Measurements from ENCODE around the gene MYO5A. TPM values are rescaled to one million over a fixed set of nuclear protein-coding genes. Genes with fewer than 3 reads are reported as not detected.

Gene MYO5A
- total RNA-seq, 1 experiment from 2014 or later = 29.2 TPM

GRCh38 chr15:52556524-52557273, 28.0 kb upstream of the MYO5A start (continued):
- TF ChIP-seq NR3C1 (CRISPR knock-in tag; conservative IDR thresholded peaks at IDR 0.05; ENCODE audit: low read depth) (no peak), RORB (CRISPR knock-in tag; IDR thresholded peaks at IDR 0.05) (no peak)

- CTCF ChIA-PET = interaction anchor here (0.7 kb wide), 2 partner anchors 111 to 189 kb away, joined by 3 read pairs; no protein-coding TSS in a partner anchor
- POLR2A ChIA-PET = no interaction called here
- Mint-ChIP-seq H3K4me1 (no peaks in the 10 kb centered on the region), H3K27me3 (ENCODE audit: low read depth) (no peaks in the 10 kb centered on the region), H3K9me3 (no peaks in the 10 kb centered on the region), H3K27ac (no peak overlapping the region), H3K36me3 (peaks cover 61% of the 10 kb centered on the region), H3K4me3 (no peak overlapping the region)
- no peak for DNase-seq (ENCODE audit: low spot score)
- TF ChIP-seq GTF2I (CRISPR knock-in tag; conservative IDR thresholded peaks at IDR 0.05) = no peak
- TF ChIP-seq GABPB1 (CRISPR knock-in tag; IDR thresholded peaks at IDR 0.05) = no peak
- no peak for TF ChIP-seq STAT6 (CRISPR knock-in tag; conservative IDR thresholded peaks at IDR 0.05; ENCODE audit: low read depth)
- TF ChIP-seq SMAD3 (CRISPR knock-in tag; IDR thresholded peaks at IDR 0.05; ENCODE audit: borderline replicate concordance) = no peak
- TF ChIP-seq, protein P1, sequence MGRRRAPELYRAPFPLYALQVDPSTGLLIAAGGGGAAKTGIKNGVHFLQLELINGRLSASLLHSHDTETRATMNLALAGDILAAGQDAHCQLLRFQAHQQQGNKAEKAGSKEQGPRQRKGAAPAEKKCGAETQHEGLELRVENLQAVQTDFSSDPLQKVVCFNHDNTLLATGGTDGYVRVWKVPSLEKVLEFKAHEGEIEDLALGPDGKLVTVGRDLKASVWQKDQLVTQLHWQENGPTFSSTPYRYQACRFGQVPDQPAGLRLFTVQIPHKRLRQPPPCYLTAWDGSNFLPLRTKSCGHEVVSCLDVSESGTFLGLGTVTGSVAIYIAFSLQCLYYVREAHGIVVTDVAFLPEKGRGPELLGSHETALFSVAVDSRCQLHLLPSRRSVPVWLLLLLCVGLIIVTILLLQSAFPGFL (CRISPR knock-in tag; IDR thresholded peaks at IDR 0.05; ENCODE audit: borderline replicate concordance) = no peak
- TF ChIP-seq NFATC4 (CRISPR knock-in tag; IDR thresholded peaks at IDR 0.05) = no peak
- TF ChIP-seq, protein P2, sequence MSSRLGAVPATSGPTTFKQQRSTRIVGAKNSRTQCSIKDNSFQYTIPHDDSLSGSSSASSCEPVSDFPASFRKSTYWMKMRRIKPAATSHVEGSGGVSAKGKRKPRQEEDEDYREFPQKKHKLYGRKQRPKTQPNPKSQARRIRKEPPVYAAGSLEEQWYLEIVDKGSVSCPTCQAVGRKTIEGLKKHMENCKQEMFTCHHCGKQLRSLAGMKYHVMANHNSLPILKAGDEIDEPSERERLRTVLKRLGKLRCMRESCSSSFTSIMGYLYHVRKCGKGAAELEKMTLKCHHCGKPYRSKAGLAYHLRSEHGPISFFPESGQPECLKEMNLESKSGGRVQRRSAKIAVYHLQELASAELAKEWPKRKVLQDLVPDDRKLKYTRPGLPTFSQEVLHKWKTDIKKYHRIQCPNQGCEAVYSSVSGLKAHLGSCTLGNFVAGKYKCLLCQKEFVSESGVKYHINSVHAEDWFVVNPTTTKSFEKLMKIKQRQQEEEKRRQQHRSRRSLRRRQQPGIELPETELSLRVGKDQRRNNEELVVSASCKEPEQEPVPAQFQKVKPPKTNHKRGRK (CRISPR knock-in tag; IDR thresholded peaks at IDR 0.05; ENCODE audit: borderline replicate concordance) = no peak
- no peak for TF ChIP-seq MLX (CRISPR knock-in tag; IDR thresholded peaks at IDR 0.05)
- no peak for TF ChIP-seq IRF2 (CRISPR knock-in tag; IDR thresholded peaks at IDR 0.05; ENCODE audit: borderline replicate concordance, low read depth)
- TF ChIP-seq, protein P3, sequence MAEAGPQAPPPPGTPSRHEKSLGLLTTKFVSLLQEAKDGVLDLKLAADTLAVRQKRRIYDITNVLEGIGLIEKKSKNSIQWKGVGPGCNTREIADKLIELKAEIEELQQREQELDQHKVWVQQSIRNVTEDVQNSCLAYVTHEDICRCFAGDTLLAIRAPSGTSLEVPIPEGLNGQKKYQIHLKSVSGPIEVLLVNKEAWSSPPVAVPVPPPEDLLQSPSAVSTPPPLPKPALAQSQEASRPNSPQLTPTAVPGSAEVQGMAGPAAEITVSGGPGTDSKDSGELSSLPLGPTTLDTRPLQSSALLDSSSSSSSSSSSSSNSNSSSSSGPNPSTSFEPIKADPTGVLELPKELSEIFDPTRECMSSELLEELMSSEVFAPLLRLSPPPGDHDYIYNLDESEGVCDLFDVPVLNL (CRISPR knock-in tag; IDR thresholded peaks at IDR 0.05; ENCODE audit: borderline replicate concordance, low read depth) = no peak
- no peak for TF ChIP-seq ZNF671 (CRISPR knock-in tag; IDR thresholded peaks at IDR 0.05)
- TF ChIP-seq FOXP1 (CRISPR knock-in tag; IDR thresholded peaks at IDR 0.05; ENCODE audit: borderline replicate concordance) = no peak
- TF ChIP-seq EMX1 (CRISPR knock-in tag; IDR thresholded peaks at IDR 0.05) = no peak
- no peak for TF ChIP-seq ERG (CRISPR knock-in tag; IDR thresholded peaks at IDR 0.05)
- TF ChIP-seq ATF3 (CRISPR knock-in tag; conservative IDR thresholded peaks at IDR 0.05) = no peak
- no peak for TF ChIP-seq CREM (CRISPR knock-in tag; IDR thresholded peaks at IDR 0.05)
- TF ChIP-seq ATF6 (CRISPR knock-in tag; IDR thresholded peaks at IDR 0.05) = no peak
- no peak for TF ChIP-seq SP1 (CRISPR knock-in tag; conservative IDR thresholded peaks at IDR 0.05)
- no peak for ATAC-seq
Measured at GRCh38 chr15:52552303-52552702, 23.6 kb upstream of the MYO5A start.
